GM21528 (cell line): ENCODE results near the gene IFIT3.
"Not testable (repeated sequence)": the region's sequence is repeated elsewhere in the genome, so short reads cannot be mapped to it uniquely, and the experiment has no call there.

Source experiments
- ATAC-seq: cut with Tn5 transposase; IDR thresholded peaks from one replicate; pipeline ENCODE4 v1.9.1; 2021; ENCODE audit warnings: mild to moderate bottlenecking, moderate library complexity; ENCODE audit not compliant: unreplicated experiment, low FRiP score

IFIT3 gene

GRCh38 chr10:89302625-89303024 lies 25.2 kb upstream of the IFIT3 start:
- ATAC-seq, result no peak

GRCh38 chr10:89303161-89303560 lies 24.6 kb upstream of the IFIT3 start:
- no peak for ATAC-seq

- ATAC-seq, result no peak
Measured at GRCh38 chr10:89304026-89304425, 23.8 kb upstream of the IFIT3 start.

- ATAC-seq, result no peak
Measured at GRCh38 chr10:89304446-89304845, 23.4 kb upstream of the IFIT3 start.

- no peak for ATAC-seq
Measured at GRCh38 chr10:89304925-89305324, 22.9 kb upstream of the IFIT3 start.

GRCh38 chr10:89305766-89306433 lies 21.9 kb upstream of the IFIT3 start:
- ATAC-seq, result no peak

- ATAC-seq, result no peak
Measured at GRCh38 chr10:89306434-89307268, 21.1 kb upstream of the IFIT3 start.

- no peak for ATAC-seq
Measured at GRCh38 chr10:89307269-89307577, 20.6 kb upstream of the IFIT3 start.

GRCh38 chr10:89308266-89308665 lies 19.5 kb upstream of the IFIT3 start:
- ATAC-seq, result no peak

GRCh38 chr10:89308736-89309135 lies 19.1 kb upstream of the IFIT3 start:
- no peak for ATAC-seq

GRCh38 chr10:89309156-89310055 lies 18.4 kb upstream of the IFIT3 start:
- no peak for ATAC-seq

- ATAC-seq, result no peak
Measured at GRCh38 chr10:89310056-89310893, 17.5 kb upstream of the IFIT3 start.

- no peak for ATAC-seq
Measured at GRCh38 chr10:89312973-89313372, 14.8 kb upstream of the IFIT3 start.

- ATAC-seq, result no peak
Measured at GRCh38 chr10:89314676-89315075, 13.1 kb upstream of the IFIT3 start.

- not testable (repeated sequence) for ATAC-seq
Measured at GRCh38 chr10:89318047-89318446, 9.8 kb upstream of the IFIT3 start.

- not testable (repeated sequence) for ATAC-seq
Measured at GRCh38 chr10:89325081-89325480, 2.7 kb upstream of the IFIT3 start.

GRCh38 chr10:89325856-89326255 lies 1.9 kb upstream of the IFIT3 start:
- not testable (repeated sequence) for ATAC-seq

- no peak for ATAC-seq
Measured at GRCh38 chr10:89329151-89329550, 1.4 kb downstream of the IFIT3 start.

GRCh38 chr10:89330014-89330413 lies 2.2 kb downstream of the IFIT3 start:
- ATAC-seq, result not testable (repeated sequence)

- no peak for ATAC-seq
Measured at GRCh38 chr10:89330537-89331212, 2.9 kb downstream of the IFIT3 start.
